ENCODE results near the gene RAI1.

GRCh38 chr17:17748179-17748578 is 66.9 kb downstream of the RAI1 start:
- no peak for TF ChIP-seq CTCF (IDR thresholded peaks at IDR 0.05)
- no peak for TF ChIP-seq POLR2A (IDR thresholded peaks at IDR 0.05)
